ENCODE data around the gene SZT2. TPM values are rescaled to one million over a fixed set of nuclear protein-coding genes. Genes with fewer than 3 reads are reported as not detected.

The SZT2 gene
- total RNA-seq, 1 donor from 2014 or later: 17.0 TPM

GRCh38 chr1:43479414-43479813 is 89.7 kb downstream of the SZT2 start:
- H3K36me3 ChIP-seq (ENCODE audit: control insufficient read depth, insufficient read depth, low read length): no peaks in the 10 kb centered on the region
- no peak overlapping the region for H3K4me3 ChIP-seq (ENCODE audit: low read depth, low read length)
- H3K27me3 ChIP-seq (ENCODE audit: control insufficient read depth, insufficient read depth, low read length): no peaks in the 10 kb centered on the region
- DNase-seq (ENCODE audit: low read depth): no peak
- TF ChIP-seq CTCF (IDR thresholded peaks at IDR 0.05; ENCODE audit: insufficient read depth, low read length, poor library complexity, severe bottlenecking): no peak

GRCh38 chr1:43481491-43481890 is 91.8 kb downstream of the SZT2 start:
- DNase-seq (ENCODE audit: low read depth): no peak
- no peaks in the 10 kb centered on the region for H3K36me3 ChIP-seq (ENCODE audit: control insufficient read depth, insufficient read depth, low read length)
- H3K4me3 ChIP-seq (ENCODE audit: low read depth, low read length): no peak overlapping the region
- no peaks in the 10 kb centered on the region for H3K27me3 ChIP-seq (ENCODE audit: control insufficient read depth, insufficient read depth, low read length)
- TF ChIP-seq CTCF (IDR thresholded peaks at IDR 0.05; ENCODE audit: insufficient read depth, low read length, poor library complexity, severe bottlenecking): no peak

- no peak overlapping the region for H3K4me3 ChIP-seq (ENCODE audit: low read depth, low read length)
- no peaks in the 10 kb centered on the region for H3K36me3 ChIP-seq (ENCODE audit: control insufficient read depth, insufficient read depth, low read length)
- DNase-seq (ENCODE audit: low read depth): no peak
- no peak for TF ChIP-seq CTCF (IDR thresholded peaks at IDR 0.05; ENCODE audit: insufficient read depth, low read length, poor library complexity, severe bottlenecking)
- no peaks in the 10 kb centered on the region for H3K27me3 ChIP-seq (ENCODE audit: control insufficient read depth, insufficient read depth, low read length)
These were observed 92.5 kb downstream of the SZT2 start for GRCh38 chr1:43482215-43482614.

DNA sequence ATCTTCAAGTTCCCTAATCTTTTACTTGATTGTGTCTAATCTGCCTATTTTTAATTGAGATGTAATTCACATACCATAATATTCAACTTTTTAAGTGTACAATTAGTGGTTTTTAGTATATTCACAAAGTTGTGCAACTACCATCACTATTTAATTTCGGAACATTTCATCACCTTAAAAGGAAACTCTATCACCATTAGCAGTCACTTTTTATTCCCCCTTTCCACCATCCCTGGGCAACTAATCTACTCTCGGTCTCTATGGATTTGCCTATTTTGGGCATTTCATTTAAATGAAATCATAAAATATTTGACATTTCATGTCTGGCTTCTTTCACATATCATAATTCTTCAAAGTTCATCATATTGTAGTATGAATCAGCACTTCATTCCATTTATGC is 94.7 kb downstream of the SZT2 start:
- no peak for DNase-seq (ENCODE audit: low read depth)
- no peak for TF ChIP-seq CTCF (IDR thresholded peaks at IDR 0.05; ENCODE audit: insufficient read depth, low read length, poor library complexity, severe bottlenecking)
- Histone ChIP-seq H3K4me3 (ENCODE audit: low read depth, low read length) (no peak overlapping the region), H3K36me3 (ENCODE audit: control insufficient read depth, insufficient read depth, low read length) (no peaks in the 10 kb centered on the region), H3K27me3 (ENCODE audit: control insufficient read depth, insufficient read depth, low read length) (no peaks in the 10 kb centered on the region)

DNA sequence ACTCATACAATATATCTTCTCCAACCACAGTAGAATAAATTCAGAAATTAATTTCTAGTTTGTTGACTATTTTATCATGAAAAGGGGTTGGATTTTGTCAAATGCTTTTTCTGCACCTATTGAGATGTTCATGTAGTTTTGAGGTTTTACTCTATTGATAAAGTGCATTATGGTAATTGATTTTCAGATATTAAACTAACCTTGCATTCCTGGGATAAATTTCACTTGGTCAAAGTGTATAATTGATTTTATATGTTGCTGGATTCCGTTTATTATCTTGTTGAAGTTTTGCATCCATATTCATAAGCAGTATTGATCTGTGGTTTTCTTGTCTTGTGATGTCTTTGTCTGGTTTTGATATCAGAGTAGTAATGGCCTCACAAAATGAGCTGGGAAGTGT is 98.5 kb downstream of the SZT2 start:
- no peak overlapping the region for H3K4me3 ChIP-seq (ENCODE audit: low read depth, low read length)
- no peaks in the 10 kb centered on the region for H3K27me3 ChIP-seq (ENCODE audit: control insufficient read depth, insufficient read depth, low read length)
- no peak for TF ChIP-seq CTCF (IDR thresholded peaks at IDR 0.05; ENCODE audit: insufficient read depth, low read length, poor library complexity, severe bottlenecking)
- H3K36me3 ChIP-seq (ENCODE audit: control insufficient read depth, insufficient read depth, low read length): no peaks in the 10 kb centered on the region
- no peak for DNase-seq (ENCODE audit: low read depth)

GRCh38 chr1:43491061-43491460 is 101.4 kb downstream of the SZT2 start:
- no peak for DNase-seq (ENCODE audit: low read depth)
- no peak for TF ChIP-seq CTCF (IDR thresholded peaks at IDR 0.05; ENCODE audit: insufficient read depth, low read length, poor library complexity, severe bottlenecking)

More at GRCh38 chr1:43491061-43491460, 101.4 kb downstream of the SZT2 start:
- no peaks in the 10 kb centered on the region for H3K27me3 ChIP-seq (ENCODE audit: control insufficient read depth, insufficient read depth, low read length)
- no peak overlapping the region for H3K4me3 ChIP-seq (ENCODE audit: low read depth, low read length)
- no peaks in the 10 kb centered on the region for H3K36me3 ChIP-seq (ENCODE audit: control insufficient read depth, insufficient read depth, low read length)

Measured in kidney epithelial cell (primary cell).